HEK293T (cell line): ENCODE measurements around the gene TNFRSF18.

Source experiments
- CTCF ChIA-PET: fragments of 350-600 bp; formaldehyde crosslinking; extraction: SDS; loops from one replicate; lab custom pipeline; 2021; ENCODE audit warnings: antibody characterized with exemption, inconsistent platforms; lab: Yijun Ruan, JAX
- POLR2A ChIA-PET: fragments of 350-600 bp; formaldehyde crosslinking; extraction: SDS; loops from one replicate; lab custom pipeline; 2020; ENCODE audit warnings: antibody characterized with exemption, inconsistent platforms; lab: Yijun Ruan, JAX
- DNase-seq: peaks from one replicate; pipeline ENCODE4 v3.0.0; 2012; ENCODE audit warnings: mixed read lengths; ENCODE audit errors: extremely low spot score
- ARNT ChIP-seq: fragments of 450-650 bp; IDR thresholded peaks from 2 replicates; pipeline ENCODE4 v1.6.1; 2017; ENCODE audit warnings: mild to moderate bottlenecking
- BHLHE40 ChIP-seq: fragments of 450-650 bp; IDR thresholded peaks from 2 replicates; pipeline ENCODE4 v1.6.1; 2016; ENCODE audit warnings: mild to moderate bottlenecking, moderate library complexity, borderline replicate concordance
- CTBP1 ChIP-seq: fragments of 450-650 bp; IDR thresholded peaks from 2 replicates; pipeline ENCODE4 v1.6.1; 2016; ENCODE audit warnings: borderline replicate concordance
- ELF4 ChIP-seq: fragments of 450-650 bp; IDR thresholded peaks from 2 replicates; pipeline ENCODE4 v1.6.1; 2017; ENCODE audit warnings: antibody characterized with exemption
- FOXA1 ChIP-seq: fragments of 450-650 bp; IDR thresholded peaks from 2 replicates; pipeline ENCODE4 v1.6.1; 2016; ENCODE audit warnings: mild to moderate bottlenecking
- FOXK2 ChIP-seq: fragments of 450-650 bp; IDR thresholded peaks from 2 replicates; pipeline ENCODE4 v1.6.1; 2016; ENCODE audit warnings: mild to moderate bottlenecking
- FOXM1 ChIP-seq: fragments of 450-650 bp; IDR thresholded peaks from 2 replicates; pipeline ENCODE4 v1.6.1; 2017; ENCODE audit warnings: mild to moderate bottlenecking, borderline replicate concordance
- HDGF ChIP-seq: fragments of 450-650 bp; IDR thresholded peaks from 2 replicates; pipeline ENCODE4 v1.6.1; 2017; ENCODE audit warnings: antibody characterized with exemption, borderline replicate concordance
- L3MBTL2 ChIP-seq: fragments of 450-650 bp; conservative IDR thresholded peaks from 2 replicates; pipeline ENCODE4 v1.6.1; 2016; ENCODE audit warnings: mild to moderate bottlenecking
- LEF1 ChIP-seq: fragments of 450-650 bp; IDR thresholded peaks from 2 replicates; pipeline ENCODE4 v1.6.1; 2017; ENCODE audit warnings: mild to moderate bottlenecking, borderline replicate concordance
- NFRKB ChIP-seq: fragments of 450-650 bp; IDR thresholded peaks from 2 replicates; pipeline ENCODE4 v1.6.1; 2016; ENCODE audit warnings: mild to moderate bottlenecking, moderate library complexity
- SP1 ChIP-seq: fragments of 450-650 bp; IDR thresholded peaks from 2 replicates; pipeline ENCODE4 v1.6.1; 2017
- SUZ12 ChIP-seq: fragments of 450-650 bp; IDR thresholded peaks from 2 replicates; pipeline ENCODE4 v1.6.1; 2016; ENCODE audit warnings: mild to moderate bottlenecking
- TARDBP ChIP-seq: fragments of 450-650 bp; IDR thresholded peaks from 2 replicates; pipeline ENCODE4 v1.6.1; 2016
- ZNF384 ChIP-seq: fragments of 450-650 bp; IDR thresholded peaks from 2 replicates; pipeline ENCODE4 v1.6.1; 2016
- TF ChIP-seq, protein P1 (sequence below): fragments of 450-650 bp; IDR thresholded peaks from 2 replicates; pipeline ENCODE4 v1.6.1; 2016

TNFRSF18 gene

DNA sequence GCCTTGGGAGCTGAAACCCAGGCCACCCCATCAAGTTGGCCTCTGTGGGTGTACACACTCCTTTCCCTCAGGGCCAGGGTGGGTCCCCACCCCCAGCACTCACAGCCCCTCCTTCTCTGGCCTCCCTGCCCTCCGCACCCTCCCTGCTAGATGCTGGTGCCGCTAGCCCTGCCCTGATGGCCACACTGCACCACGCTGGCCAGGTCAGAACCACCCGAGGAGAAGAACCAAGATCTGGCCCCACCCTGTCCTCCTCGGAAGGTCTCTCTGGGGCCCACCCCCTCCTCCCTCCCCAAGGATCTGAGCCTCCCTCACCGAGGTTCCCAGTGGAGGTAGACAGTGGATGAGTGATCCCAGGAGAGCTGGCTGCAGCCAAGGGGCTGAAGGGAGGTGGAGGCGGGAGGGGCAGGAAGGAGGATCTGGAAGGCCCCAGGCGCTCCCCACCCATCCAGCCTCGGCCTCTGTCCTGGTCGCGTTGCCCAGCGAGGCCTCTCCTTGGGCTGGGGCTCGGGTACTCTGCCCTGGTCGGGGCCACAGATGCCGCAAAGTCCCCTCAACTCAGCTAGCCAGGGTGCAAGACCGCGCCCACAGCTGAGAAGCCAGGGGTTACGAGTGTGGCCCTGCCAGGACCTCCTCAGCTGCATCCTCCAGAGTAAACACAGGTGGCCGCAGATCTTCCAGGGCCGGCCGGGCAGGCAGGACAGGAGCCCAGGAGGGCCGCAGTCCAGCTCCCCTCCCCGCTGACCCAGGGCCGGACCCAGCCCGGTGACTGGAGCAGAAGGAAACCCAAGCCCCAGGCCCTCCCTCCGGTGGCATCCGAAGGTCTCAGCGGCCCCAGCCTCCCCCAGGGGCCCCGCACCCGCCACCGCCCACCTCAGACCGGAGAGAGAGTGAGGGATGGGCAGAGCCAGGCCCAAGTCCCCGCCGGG lies 30.8 kb upstream of the TNFRSF18 start:
- ChIA-PET CTCF (interaction anchor here (0.7 kb wide), 1 partner anchor 120 kb away, joined by 3 read pairs; no protein-coding TSS in a partner anchor), POLR2A (no interaction called here)
- TF ChIP-seq ELF4 (no peak), ZNF384 (no peak), SP1 (no peak), FOXA1 (no peak), LEF1 (no peak), HDGF (no peak), ARNT (no peak), CTBP1 (no peak), FOXK2 (no peak), NFRKB (no peak), L3MBTL2 (no peak), TARDBP (no peak)
- no peak for DNase-seq

DNA sequence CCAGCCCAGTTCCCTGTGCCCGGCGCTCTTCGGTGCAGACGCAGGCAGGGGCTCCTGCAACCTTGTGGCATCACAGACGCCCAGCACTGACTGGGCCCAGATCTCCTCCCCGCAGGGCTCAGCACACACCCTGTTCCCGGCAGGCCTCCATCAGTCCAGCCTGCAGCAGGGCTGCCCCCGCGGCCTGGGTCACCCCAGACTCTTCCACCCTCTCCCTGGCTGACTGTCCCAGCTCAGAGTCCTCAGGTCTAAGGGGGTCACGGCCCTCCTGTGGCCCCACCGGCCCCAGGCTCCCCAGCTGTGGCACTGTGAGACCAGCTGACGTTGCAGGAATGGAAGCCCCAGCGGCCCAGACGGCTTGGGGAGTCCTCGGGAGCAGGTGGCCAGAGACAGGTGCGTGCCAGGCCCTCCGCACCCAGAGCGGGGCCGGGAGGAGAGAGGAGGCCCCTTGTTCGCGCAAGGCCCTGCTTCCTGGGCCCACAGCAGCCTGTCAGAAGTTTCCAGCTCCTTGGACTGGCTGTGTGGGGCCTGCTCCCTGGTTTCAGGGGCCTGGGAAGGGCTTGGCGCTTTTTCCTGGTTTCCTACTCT lies 29.9 kb upstream of the TNFRSF18 start:
- no peak for DNase-seq
- no peak for TF ChIP-seq SUZ12
- no peak for TF ChIP-seq NFRKB
- TF ChIP-seq ELF4: no peak
- TF ChIP-seq FOXA1: no peak
- TF ChIP-seq TARDBP: no peak
- TF ChIP-seq, protein P1, sequence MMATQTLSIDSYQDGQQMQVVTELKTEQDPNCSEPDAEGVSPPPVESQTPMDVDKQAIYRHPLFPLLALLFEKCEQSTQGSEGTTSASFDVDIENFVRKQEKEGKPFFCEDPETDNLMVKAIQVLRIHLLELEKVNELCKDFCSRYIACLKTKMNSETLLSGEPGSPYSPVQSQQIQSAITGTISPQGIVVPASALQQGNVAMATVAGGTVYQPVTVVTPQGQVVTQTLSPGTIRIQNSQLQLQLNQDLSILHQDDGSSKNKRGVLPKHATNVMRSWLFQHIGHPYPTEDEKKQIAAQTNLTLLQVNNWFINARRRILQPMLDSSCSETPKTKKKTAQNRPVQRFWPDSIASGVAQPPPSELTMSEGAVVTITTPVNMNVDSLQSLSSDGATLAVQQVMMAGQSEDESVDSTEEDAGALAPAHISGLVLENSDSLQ: no peak
- TF ChIP-seq LEF1: no peak
- no peak for TF ChIP-seq ZNF384
- TF ChIP-seq FOXK2: no peak
- TF ChIP-seq BHLHE40: no peak
- no peak for TF ChIP-seq CTBP1
- no peak for TF ChIP-seq ARNT
- CTCF ChIA-PET: interaction anchor here (0.7 kb wide), 1 partner anchor 119 kb away, joined by 3 read pairs; no protein-coding TSS in a partner anchor
- POLR2A ChIA-PET: no interaction called here

DNA sequence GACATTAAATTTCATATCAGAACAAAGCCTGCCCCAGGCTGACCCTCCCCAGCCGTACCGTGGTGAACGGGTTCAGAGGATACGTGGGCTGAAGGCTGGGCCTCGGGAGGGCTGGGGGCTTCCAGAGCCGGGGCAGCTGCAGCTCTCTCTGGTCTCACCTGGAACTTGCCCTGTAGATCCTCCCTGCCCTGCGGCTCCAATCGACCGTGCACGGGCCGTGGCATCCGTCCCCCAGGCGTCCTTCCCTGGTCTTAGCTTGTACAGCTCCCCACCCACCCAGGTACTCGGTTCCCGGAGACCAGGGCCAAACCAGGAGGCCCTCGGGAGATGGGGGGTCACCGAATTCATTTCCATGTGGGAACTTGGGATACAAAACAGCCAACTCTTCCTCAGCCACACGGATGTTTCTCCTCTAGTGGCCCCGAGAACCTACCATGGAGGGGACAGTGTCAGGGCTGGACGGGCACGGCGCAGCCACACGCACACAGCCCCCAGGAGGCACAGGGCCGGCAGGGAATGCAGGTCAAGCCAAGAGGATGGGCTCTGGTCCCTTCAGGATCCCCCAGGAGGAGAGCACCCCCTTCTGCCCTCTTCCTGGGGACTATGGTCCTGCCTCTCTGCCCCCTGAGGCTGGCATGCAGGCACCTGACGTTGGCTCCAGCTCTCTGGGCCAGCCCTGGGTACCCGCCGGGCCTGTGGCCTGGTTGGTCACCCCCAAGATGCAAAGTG lies 28.8 kb upstream of the TNFRSF18 start:
- ChIA-PET CTCF (no interaction called here), POLR2A (no interaction called here)
- DNase-seq: no peak
- TF ChIP-seq HDGF (no peak), CTBP1 (no peak), L3MBTL2 (no peak), TARDBP (no peak), SP1 (no peak), BHLHE40 (no peak), FOXM1 (no peak), SUZ12 (no peak), NFRKB (no peak), FOXK2 (no peak), ARNT (no peak)

DNA sequence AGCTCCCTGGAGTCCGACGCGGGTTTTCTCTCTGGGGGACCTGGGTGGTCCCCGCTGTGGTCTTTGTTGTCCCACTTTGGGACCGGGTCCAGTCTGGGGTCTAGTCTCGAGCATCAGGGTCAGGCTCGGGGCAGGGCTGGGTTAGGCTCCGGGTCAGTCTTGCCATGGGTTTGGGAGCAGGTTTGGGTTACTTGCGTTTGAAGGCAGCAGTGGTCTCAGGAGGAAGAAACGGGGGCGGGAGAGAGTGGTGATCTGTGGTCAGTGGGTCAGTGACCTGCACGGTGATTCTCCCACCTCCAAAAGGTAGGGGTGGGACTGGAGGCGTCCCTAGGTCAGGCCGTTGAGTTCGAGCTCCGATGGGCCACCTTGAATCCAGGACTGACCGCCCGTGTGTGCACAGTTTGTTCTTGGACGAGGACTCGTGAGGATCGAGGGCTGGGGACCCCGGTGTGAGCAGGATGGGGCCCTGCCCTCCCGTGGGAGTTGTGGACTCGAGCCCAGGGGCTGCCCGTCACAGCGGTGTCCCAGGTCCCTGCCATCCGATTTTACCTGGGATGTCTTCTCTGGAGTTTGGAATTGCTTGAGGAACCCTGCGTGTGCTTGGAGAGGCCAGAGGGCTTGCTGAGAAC lies 27.9 kb upstream of the TNFRSF18 start:
- ChIA-PET CTCF (no interaction called here), POLR2A (interaction anchor here (1.0 kb wide), 1 partner anchor 26 kb away, joined by 3 read pairs; no protein-coding TSS in a partner anchor)
- no peak for DNase-seq
- TF ChIP-seq SUZ12 (no peak), ZNF384 (no peak), FOXA1 (no peak), L3MBTL2 (no peak), FOXM1 (no peak), CTBP1 (no peak), LEF1 (no peak), FOXK2 (no peak), ELF4 (no peak), BHLHE40 (no peak), SP1 (no peak)
- TF ChIP-seq, protein P1: no peak

DNA sequence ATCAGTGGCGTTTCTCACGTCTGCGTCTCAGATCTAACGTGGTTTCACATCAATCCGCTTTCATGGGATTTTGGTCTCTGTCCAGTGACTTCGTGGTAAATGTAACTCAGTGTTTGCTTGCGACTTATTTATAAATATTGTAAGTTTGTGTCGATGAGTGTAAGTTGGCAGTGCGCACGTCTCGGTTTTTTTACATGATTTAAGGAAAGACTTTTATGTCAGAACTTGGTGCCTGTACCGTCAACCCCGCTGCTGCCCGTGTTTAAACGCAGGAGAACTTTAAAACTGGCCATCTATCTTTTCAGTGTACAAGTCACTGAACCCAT lies 27.1 kb upstream of the TNFRSF18 start:
- DNase-seq: no peak
- TF ChIP-seq NFRKB (no peak), FOXA1 (no peak), SUZ12 (no peak), HDGF (no peak), SP1 (no peak), ZNF384 (no peak), FOXK2 (no peak), BHLHE40 (no peak), ELF4 (no peak), TARDBP (no peak), LEF1 (no peak), CTBP1 (no peak), L3MBTL2 (no peak), FOXM1 (no peak), ARNT (no peak)
- TF ChIP-seq, protein P1: no peak
- ChIA-PET POLR2A (interaction anchor here (1.0 kb wide), 1 partner anchor 25 kb away, joined by 3 read pairs; no protein-coding TSS in a partner anchor), CTCF (no interaction called here)
